ENCODE results near the gene RADX.

RADX gene

GRCh38 chrX:106696502-106696901 lies 84.7 kb downstream of the RADX start:
- no peak for DNase-seq

GRCh38 chrX:106698693-106699092 lies 86.9 kb downstream of the RADX start:
- no peak for DNase-seq

GRCh38 chrX:106702636-106703035 lies 90.9 kb downstream of the RADX start:
- DNase-seq: no peak

GRCh38 chrX:106706466-106706865 lies 94.7 kb downstream of the RADX start:
- DNase-seq: no peak

GRCh38 chrX:106707771-106708454 lies 96.1 kb downstream of the RADX start:
- no peak for DNase-seq

GRCh38 chrX:106710771-106711170 lies 99.0 kb downstream of the RADX start:
- DNase-seq: no peak

GRCh38 chrX:106711375-106711774 lies 99.6 kb downstream of the RADX start:
- DNase-seq: no peak

GRCh38 chrX:106716004-106716403 lies 104.2 kb downstream of the RADX start:
- DNase-seq: no peak

- no peak for DNase-seq
Observed at GRCh38 chrX:106716463-106716862, 104.7 kb downstream of the RADX start.

GRCh38 chrX:106718709-106719108 lies 106.9 kb downstream of the RADX start:
- DNase-seq: no peak

GRCh38 chrX:106725931-106726330 lies 114.2 kb downstream of the RADX start:
- DNase-seq: no peak

GRCh38 chrX:106726485-106727437 lies 115.0 kb downstream of the RADX start, which contains the start of gene RNF128:
Gene RNF128 (plus strand): TSS chrX:106726701. CDS start chrX:106726914, 213 bp downstream.
- DNase-seq: no peak

- no peak for DNase-seq
Observed at GRCh38 chrX:106728337-106728736, 116.6 kb downstream of the RADX start.

All from activated CD4-positive, alpha-beta T cell treated with anti-CD3 and anti-CD28 coated beads for 1 hour (primary cell).